ENCODE results near the gene SREBF2. TPM values are rescaled to one million over a fixed set of nuclear protein-coding genes. Genes with fewer than 3 reads are reported as not detected.

The SREBF2 gene
- total and polyA plus RNA-seq, 2 of the 13 experiments (the other 11 are each of a cell fraction or from before 2014, with no cell fraction given): 53.8 to 72.6 TPM

DNA sequence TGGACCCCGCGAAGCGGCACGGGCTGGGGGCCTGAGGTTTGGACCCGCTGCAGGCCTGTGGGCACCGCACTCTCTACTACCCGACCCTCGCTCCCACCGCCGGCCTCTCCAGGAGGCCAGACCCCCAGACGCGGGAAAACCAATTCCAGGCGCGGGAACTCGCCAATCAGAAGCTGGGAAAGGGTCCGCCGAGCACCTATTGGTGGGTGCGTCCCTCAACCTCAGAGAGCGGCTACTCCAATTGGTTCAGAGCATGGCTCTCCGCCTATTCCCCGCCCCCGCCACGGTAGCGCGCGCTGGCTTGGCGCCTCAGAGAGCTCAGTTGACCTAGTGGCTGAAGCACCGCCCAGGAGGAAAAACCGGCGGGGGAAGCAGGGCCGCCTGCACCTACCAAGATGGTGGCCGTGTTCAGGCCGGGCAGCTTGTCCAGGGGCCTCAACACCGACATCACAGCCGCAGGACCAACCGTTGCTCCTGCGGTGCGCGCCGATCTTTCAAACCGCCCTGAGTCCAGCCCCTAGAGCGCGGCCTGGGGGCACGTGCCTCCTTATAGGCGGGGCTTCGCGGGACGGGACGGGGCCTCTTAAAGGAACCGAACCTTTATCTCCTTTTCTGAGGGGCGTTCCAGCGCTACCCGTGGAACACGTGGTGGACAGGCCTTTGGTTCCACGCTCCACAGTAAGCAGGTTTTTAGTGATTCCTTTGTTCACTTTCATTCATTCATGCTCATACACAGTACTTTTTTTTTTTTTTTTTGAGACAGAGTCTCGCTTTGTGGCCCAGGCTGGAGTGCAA lies 113.9 kb downstream of the SREBF2 start, which contains the start of gene CENPM (continued):
- TF ChIP-seq, protein P1, sequence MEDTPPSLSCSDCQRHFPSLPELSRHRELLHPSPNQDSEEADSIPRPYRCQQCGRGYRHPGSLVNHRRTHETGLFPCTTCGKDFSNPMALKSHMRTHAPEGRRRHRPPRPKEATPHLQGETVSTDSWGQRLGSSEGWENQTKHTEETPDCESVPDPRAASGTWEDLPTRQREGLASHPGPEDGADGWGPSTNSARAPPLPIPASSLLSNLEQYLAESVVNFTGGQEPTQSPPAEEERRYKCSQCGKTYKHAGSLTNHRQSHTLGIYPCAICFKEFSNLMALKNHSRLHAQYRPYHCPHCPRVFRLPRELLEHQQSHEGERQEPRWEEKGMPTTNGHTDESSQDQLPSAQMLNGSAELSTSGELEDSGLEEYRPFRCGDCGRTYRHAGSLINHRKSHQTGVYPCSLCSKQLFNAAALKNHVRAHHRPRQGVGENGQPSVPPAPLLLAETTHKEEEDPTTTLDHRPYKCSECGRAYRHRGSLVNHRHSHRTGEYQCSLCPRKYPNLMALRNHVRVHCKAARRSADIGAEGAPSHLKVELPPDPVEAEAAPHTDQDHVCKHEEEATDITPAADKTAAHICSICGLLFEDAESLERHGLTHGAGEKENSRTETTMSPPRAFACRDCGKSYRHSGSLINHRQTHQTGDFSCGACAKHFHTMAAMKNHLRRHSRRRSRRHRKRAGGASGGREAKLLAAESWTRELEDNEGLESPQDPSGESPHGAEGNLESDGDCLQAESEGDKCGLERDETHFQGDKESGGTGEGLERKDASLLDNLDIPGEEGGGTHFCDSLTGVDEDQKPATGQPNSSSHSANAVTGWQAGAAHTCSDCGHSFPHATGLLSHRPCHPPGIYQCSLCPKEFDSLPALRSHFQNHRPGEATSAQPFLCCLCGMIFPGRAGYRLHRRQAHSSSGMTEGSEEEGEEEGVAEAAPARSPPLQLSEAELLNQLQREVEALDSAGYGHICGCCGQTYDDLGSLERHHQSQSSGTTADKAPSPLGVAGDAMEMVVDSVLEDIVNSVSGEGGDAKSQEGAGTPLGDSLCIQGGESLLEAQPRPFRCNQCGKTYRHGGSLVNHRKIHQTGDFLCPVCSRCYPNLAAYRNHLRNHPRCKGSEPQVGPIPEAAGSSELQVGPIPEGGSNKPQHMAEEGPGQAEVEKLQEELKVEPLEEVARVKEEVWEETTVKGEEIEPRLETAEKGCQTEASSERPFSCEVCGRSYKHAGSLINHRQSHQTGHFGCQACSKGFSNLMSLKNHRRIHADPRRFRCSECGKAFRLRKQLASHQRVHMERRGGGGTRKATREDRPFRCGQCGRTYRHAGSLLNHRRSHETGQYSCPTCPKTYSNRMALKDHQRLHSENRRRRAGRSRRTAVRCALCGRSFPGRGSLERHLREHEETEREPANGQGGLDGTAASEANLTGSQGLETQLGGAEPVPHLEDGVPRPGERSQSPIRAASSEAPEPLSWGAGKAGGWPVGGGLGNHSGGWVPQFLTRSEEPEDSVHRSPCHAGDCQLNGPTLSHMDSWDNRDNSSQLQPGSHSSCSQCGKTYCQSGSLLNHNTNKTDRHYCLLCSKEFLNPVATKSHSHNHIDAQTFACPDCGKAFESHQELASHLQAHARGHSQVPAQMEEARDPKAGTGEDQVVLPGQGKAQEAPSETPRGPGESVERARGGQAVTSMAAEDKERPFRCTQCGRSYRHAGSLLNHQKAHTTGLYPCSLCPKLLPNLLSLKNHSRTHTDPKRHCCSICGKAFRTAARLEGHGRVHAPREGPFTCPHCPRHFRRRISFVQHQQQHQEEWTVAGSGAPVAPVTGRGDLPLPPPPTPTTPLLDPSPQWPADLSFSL (CRISPR knock-in tag; IDR thresholded peaks at IDR 0.05): no peak
- TF ChIP-seq, protein P2, sequence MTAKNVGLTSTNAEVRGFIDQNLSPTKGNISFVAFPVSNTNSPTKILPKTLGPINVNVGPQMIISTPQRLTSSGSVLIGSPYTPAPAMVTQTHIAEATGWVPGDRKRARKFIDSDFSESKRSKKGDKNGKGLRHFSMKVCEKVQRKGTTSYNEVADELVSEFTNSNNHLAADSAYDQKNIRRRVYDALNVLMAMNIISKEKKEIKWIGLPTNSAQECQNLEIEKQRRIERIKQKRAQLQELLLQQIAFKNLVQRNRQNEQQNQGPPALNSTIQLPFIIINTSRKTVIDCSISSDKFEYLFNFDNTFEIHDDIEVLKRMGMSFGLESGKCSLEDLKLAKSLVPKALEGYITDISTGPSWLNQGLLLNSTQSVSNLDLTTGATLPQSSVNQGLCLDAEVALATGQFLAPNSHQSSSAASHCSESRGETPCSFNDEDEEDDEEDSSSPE (CRISPR knock-in tag; IDR thresholded peaks at IDR 0.05): peak; percentile 98
- peak; percentile 40; the same call in 1 of the 2 replicates for TF ChIP-seq NRL (CRISPR knock-in tag; IDR thresholded peaks at IDR 0.05; ENCODE audit: borderline replicate concordance)
- TF ChIP-seq RNF2 (conservative IDR thresholded peaks at IDR 0.05; ENCODE audit: low read depth): peak; percentile 62
- TF ChIP-seq ATF7-NPFF (CRISPR knock-in tag; IDR thresholded peaks at IDR 0.05; ENCODE audit: low read depth): peak; percentile 67; the same call in 1 of the 2 replicates
- TF ChIP-seq ZNF558 (CRISPR knock-in tag; IDR thresholded peaks at IDR 0.05; ENCODE audit: borderline replicate concordance): no peak; the same call in none of the 2 replicates
- TF ChIP-seq, protein P3, sequence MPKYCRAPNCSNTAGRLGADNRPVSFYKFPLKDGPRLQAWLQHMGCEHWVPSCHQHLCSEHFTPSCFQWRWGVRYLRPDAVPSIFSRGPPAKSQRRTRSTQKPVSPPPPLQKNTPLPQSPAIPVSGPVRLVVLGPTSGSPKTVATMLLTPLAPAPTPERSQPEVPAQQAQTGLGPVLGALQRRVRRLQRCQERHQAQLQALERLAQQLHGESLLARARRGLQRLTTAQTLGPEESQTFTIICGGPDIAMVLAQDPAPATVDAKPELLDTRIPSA (CRISPR knock-in tag; IDR thresholded peaks at IDR 0.05; ENCODE audit: borderline replicate concordance): peak; percentile 92
- TF ChIP-seq, protein P4, sequence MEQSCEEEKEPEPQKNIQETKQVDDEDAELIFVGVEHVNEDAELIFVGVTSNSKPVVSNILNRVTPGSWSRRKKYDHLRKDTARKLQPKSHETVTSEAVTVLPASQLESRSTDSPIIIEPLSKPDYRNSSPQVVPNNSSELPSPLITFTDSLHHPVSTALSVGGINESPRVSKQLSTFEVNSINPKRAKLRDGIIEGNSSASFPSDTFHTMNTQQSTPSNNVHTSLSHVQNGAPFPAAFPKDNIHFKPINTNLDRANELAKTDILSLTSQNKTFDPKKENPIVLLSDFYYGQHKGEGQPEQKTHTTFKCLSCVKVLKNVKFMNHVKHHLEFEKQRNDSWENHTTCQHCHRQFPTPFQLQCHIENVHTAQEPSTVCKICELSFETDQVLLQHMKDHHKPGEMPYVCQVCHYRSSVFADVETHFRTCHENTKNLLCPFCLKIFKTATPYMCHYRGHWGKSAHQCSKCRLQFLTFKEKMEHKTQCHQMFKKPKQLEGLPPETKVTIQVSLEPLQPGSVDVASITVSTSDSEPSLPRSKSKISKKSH (CRISPR knock-in tag; IDR thresholded peaks at IDR 0.05; ENCODE audit: borderline replicate concordance): no peak; the same call in 1 of the 2 replicates
- TF ChIP-seq KDM1A (CRISPR knock-in tag; IDR thresholded peaks at IDR 0.05): no peak
- peak; percentile 54 for TF ChIP-seq POLR2AphosphoS5 (IDR thresholded peaks at IDR 0.05; ENCODE audit: low read depth, low read length)
- no peak for TF ChIP-seq KLF6 (CRISPR knock-in tag; IDR thresholded peaks at IDR 0.05)
- peak; percentile 81; the same call in 1 of the 2 replicates for TF ChIP-seq ZMYM4 (CRISPR knock-in tag; IDR thresholded peaks at IDR 0.05)
- TF ChIP-seq TAF1 (CRISPR knock-in tag; IDR thresholded peaks at IDR 0.05): peak; percentile 65
- TF ChIP-seq ZNF775 (CRISPR knock-in tag; IDR thresholded peaks at IDR 0.05; ENCODE audit: borderline replicate concordance): 0 out of 2 replicates have a peak, but pooled peaks have one; percentile 89

All from HepG2 (cell line).